ENCODE data around the gene PPIE. TPM values are rescaled to one million over a fixed set of nuclear protein-coding genes. Genes with fewer than 3 reads are reported as not detected.

The PPIE gene
- total RNA-seq, 1 experiment from 2014 or later, result 36.3 TPM

- H2BK5ac ChIP-seq (ENCODE audit: insufficient read length, low read length), result no peak overlapping the region
- no peak overlapping the region for H3K27ac ChIP-seq (ENCODE audit: insufficient read length, low read depth, low read length)
- WGBS (ENCODE audit: extremely low coverage, insufficient read length, low lambda C conversion rate), result no CpG with 5 or more reads among the region's 9 CpGs
- no peak overlapping the region for H4K5ac ChIP-seq (ENCODE audit: insufficient read length, low read depth, low read length)
- TF ChIP-seq CTCF (conservative IDR thresholded peaks at IDR 0.05), result no peak
- no peaks in the 10 kb centered on the region for H3K4me1 Mint-ChIP-seq
- H2BK120ac ChIP-seq (ENCODE audit: low read depth, low read length, poor library complexity, severe bottlenecking), result no peak overlapping the region
- H3K23me2 ChIP-seq (ENCODE audit: insufficient read length, low read depth, low read length, poor library complexity, severe bottlenecking), result no peaks in the 10 kb centered on the region
- H4K91ac ChIP-seq (ENCODE audit: insufficient read length, low read depth, low read length), result no peak overlapping the region
- H3K18ac ChIP-seq (ENCODE audit: insufficient read length, low read depth, low read length), result no peak overlapping the region
- DNase-seq, result no peak
- H3K27me3 ChIP-seq (ENCODE audit: insufficient read depth, low read length), result no peaks in the 10 kb centered on the region
- H2BK15ac ChIP-seq (ENCODE audit: low read depth, low read length), result no peak overlapping the region
- no peaks in the 10 kb centered on the region for H3K79me2 ChIP-seq (ENCODE audit: insufficient read depth, low read length)
- H3K4ac ChIP-seq (ENCODE audit: low read depth, low read length), result no peak overlapping the region
- no peak overlapping the region for H3K23ac ChIP-seq (ENCODE audit: insufficient read length, low read depth, low read length)
- H3K56ac ChIP-seq (ENCODE audit: insufficient read length, low read depth, low read length), result no peak overlapping the region
- H3K9me3 ChIP-seq (ENCODE audit: control insufficient read depth, low read depth, low read length), result peaks cover 5% of the 10 kb centered on the region
- peaks cover 18 to 76% (median 40%) of the 10 kb centered on the region in 3 experiments for H3K36me3 Mint-ChIP-seq (ENCODE audit: insufficient read depth in 1 of 3, low read depth in 3 of 3)
- no peak overlapping the region for H3K9ac ChIP-seq (ENCODE audit: extremely low read depth, insufficient read length, low read length)
- H3K4me1 ChIP-seq (ENCODE audit: insufficient read depth, low read length), result no peaks in the 10 kb centered on the region
- no peak overlapping the region for H3K4me3 Mint-ChIP-seq
- H3T11ph ChIP-seq (ENCODE audit: low read length), result no peak overlapping the region
- no peaks in the 10 kb centered on the region for H3K79me1 ChIP-seq (ENCODE audit: insufficient read depth, low read depth, low read length, poor library complexity, severe bottlenecking)
- H2AK5ac ChIP-seq (ENCODE audit: insufficient read length, low read length), result no peak overlapping the region
- H4K8ac ChIP-seq (replicated peaks; ENCODE audit: insufficient read length, low read depth, low read length), result no peak overlapping the region
- no peaks in the 10 kb centered on the region for H4K20me1 ChIP-seq (ENCODE audit: control insufficient read depth, insufficient read depth, insufficient read length)
- no peak overlapping the region for H3K27ac Mint-ChIP-seq
- H3K9me3 Mint-ChIP-seq, result peaks cover 5 to 8% of the 10 kb centered on the region in 2 experiments; a peak in 4 of 5 replicates
- no peak overlapping the region for H2BK12ac ChIP-seq (ENCODE audit: insufficient read length, low read depth, low read length)
- no peak overlapping the region for H2BK20ac ChIP-seq (ENCODE audit: low read depth, low read length, poor library complexity, severe bottlenecking)
- peaks cover under 1% of the 10 kb centered on the region; the same call in 1 of the 2 replicates for H3K27me3 Mint-ChIP-seq (ENCODE audit: low read depth)
- H2AFZ ChIP-seq (ENCODE audit: low read length), result no peak overlapping the region
- H3K14ac ChIP-seq (ENCODE audit: insufficient read depth, low read length), result no peak overlapping the region
- no peak overlapping the region for H3K4me2 ChIP-seq (ENCODE audit: insufficient read depth, insufficient read length, low read length)
Observed at GRCh38 chr1:39755965-39756659, 17.4 kb downstream of the PPIE start.
